Sigmoid colon (tissue), 7 donors: ENCODE measurements around the gene NUDT16L1. TPM values are rescaled to one million over a fixed set of nuclear protein-coding genes. Genes with fewer than 3 reads are reported as not detected.

Experiments used
- DNase-seq: peaks from one replicate; pipeline ENCODE4 v3.0.0-alpha.2; 2019
- H3K27ac ChIP-seq, 4 donors: fragments of 200-600 bp; sonication (generic); one replicate each; pipeline ENCODE4 v1.5.1; 2016 to 2019; ENCODE audit warnings: mild to moderate bottlenecking in 1 of 4
- H3K27me3 ChIP-seq, 3 donors: fragments of 200-600 bp; sonication (generic); one replicate each; pipeline ENCODE4 v1.5.1; 2019; ENCODE audit warnings: mild to moderate bottlenecking in 1 of 3
- H3K36me3 ChIP-seq, 4 donors: fragments of 200-600 bp; sonication (generic); one replicate each; pipeline ENCODE4 v1.5.1; 2016 to 2019
- H3K4me1 ChIP-seq, 4 donors: fragments of 200-600 bp; sonication (generic); one replicate each; pipeline ENCODE4 v1.5.1; 2017 to 2019
- H3K4me3 ChIP-seq, 4 donors: fragments of 200-600 bp; sonication (generic); one replicate each; pipeline ENCODE4 v1.5.1; 2017 to 2019; ENCODE audit warnings: mild to moderate bottlenecking in 2 of 4, moderate library complexity in 1 of 4
- H3K9me3 ChIP-seq, 4 donors: fragments of 200-600 bp in 3 of 4; sonication (generic) in 3 of 4; one replicate each; pipeline versions ENCODE4 v1.5.1 to v1.6.1; 2013 to 2019
- CTCF ChIP-seq, 4 experiments: fragments of 450-650 bp in 3 of 4; fragments of 200-600 bp in 1 of 4; IDR thresholded peaks; one replicate each; pipeline ENCODE4 v1.5.1; 2016 to 2019; ENCODE audit warnings: antibody characterized with exemption in 4 of 4, mild to moderate bottlenecking in 3 of 4, moderate library complexity in 2 of 4
- EP300 ChIP-seq, 4 donors: sonication (generic); formaldehyde crosslinking; IDR thresholded peaks; one replicate each; pipeline ENCODE4 v1.6.1; 2017; ENCODE audit warnings: antibody characterized with exemption in 4 of 4
- POLR2A ChIP-seq, 2 donors: fragments of 450-650 bp; IDR thresholded peaks; one replicate each; pipeline ENCODE4 v1.6.1; 2016; ENCODE audit warnings: antibody characterized with exemption in 2 of 2, mild to moderate bottlenecking in 2 of 2, moderate library complexity in 2 of 2
- POLR2AphosphoS5 ChIP-seq, 4 donors: sonication (generic); formaldehyde crosslinking; IDR thresholded peaks; one replicate each; pipeline ENCODE4 v1.6.1; 2017; ENCODE audit warnings: antibody characterized with exemption in 4 of 4
- WGBS, 2 donors: extraction: QIAGEN DNeasy Blood & Tissue Kit; methylation state at CpG; one replicate each; pipeline ENCODE4 v1.1.7; 2013; 5-methylcytosine and 5-hydroxymethylcytosine counted together
- intact Hi-C: fragments of 100-400 bp; cut with DNase I; formaldehyde crosslinking; loops from one replicate; pipeline ENCODE4 v1.15.1; 2023
- polyA plus RNA-seq, 3 donors: library from polyadenylated mRNA; stranded (reverse); fragments of 200-250 nt; gene quantifications; one replicate each; pipeline ENCODE4 v1.2.3, GENCODE V29; 2013
- total RNA-seq, 4 donors: library from RNA; depleted of rRNA; stranded (reverse); fragments of >200 nt; gene quantifications; one replicate each; pipeline ENCODE4 v1.1.0, GENCODE V29; 2016
- donor health status: healthy with polysubstance abuse.
- donor health status: Bipolar disorder and iron deficiency.
- donor health status: healthy.

The NUDT16L1 gene
- total and polyA plus RNA-seq, 7 donors = 16.6 to 75.1 (median 21.8) TPM

DNA sequence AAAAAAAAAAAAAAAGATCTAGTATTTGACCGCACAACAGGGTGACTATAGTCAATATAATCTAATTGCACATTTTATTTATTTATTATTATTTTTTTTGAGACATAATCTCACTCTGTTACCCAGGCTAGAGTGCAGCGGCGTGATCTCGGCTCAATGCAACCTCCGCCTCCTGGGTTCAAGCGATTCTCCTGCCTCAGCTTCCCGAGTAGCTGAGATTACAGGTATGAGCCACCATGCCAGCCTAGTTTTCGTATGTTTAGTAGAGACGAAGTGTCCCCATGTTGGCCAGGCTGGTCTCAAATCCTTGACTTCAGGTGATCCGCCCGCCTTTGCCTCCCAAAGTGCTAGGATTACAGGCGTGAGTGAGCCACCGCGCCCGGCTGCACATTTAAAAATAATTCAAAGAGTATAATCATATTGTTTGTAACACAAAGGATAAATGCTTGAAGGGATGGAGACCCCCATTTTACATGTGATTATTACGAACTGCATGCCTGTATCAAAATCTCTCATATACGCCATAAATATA lies 39.9 kb downstream of the NUDT16L1 start:
- Histone ChIP-seq H3K4me1 (peaks cover 0 to 20% (median 17%) of the 10 kb centered on the region in 4 donors), H3K27ac (peak overlapping the region; percentile 85 to 91 (median 90)), H3K4me3 (peak overlapping the region; percentile 63 to 86 (median 66)), H3K9me3 (no peaks in the 10 kb centered on the region), H3K27me3 (no peaks in the 10 kb centered on the region), H3K36me3 (peaks cover 11 to 35% (median 16%) of the 10 kb centered on the region in 4 donors)
- WGBS, 2 donors = 35 to 37% methylated on average over 17 of the region's 17 CpGs
- TF ChIP-seq POLR2A (IDR thresholded peaks at IDR 0.05) = no peak
- TF ChIP-seq CTCF (IDR thresholded peaks at IDR 0.05) = no peak
- TF ChIP-seq EP300 (IDR thresholded peaks at IDR 0.05) = no peak
- no peak for TF ChIP-seq POLR2AphosphoS5 (IDR thresholded peaks at IDR 0.05)
- intact Hi-C loops = loop anchor here (10.0 kb wide), 1 partner anchor 222 kb away; the partner anchor contains the start of gene SEC14L5
- no peak for DNase-seq

- no peak for TF ChIP-seq CTCF (IDR thresholded peaks at IDR 0.05)
- Histone ChIP-seq H3K9me3 (no peaks in the 10 kb centered on the region), H3K4me1 (peaks cover 0 to 20% (median 17%) of the 10 kb centered on the region in 4 donors), H3K27me3 (no peaks in the 10 kb centered on the region), H3K27ac (peak overlapping the region; percentile 85 to 91 (median 90)), H3K36me3 (peaks cover 8 to 30% (median 12%) of the 10 kb centered on the region in 4 donors), H3K4me3 (peak overlapping the region; percentile 63 to 86 (median 66))
- WGBS, 2 donors = 1% methylated on average over 19 of the region's 19 CpGs
- DNase-seq = peak; percentile 74
- intact Hi-C loops = loop anchor here (2.0 to 10.0 kb wide), 4 partner anchors 33 to 221 kb away; partner anchors contain the start of genes NUDT16L1, ROGDI, SEC14L5 and ZNF500
Observed at GRCh38 chr16:4733747-4734062, 40.3 kb downstream of the NUDT16L1 start.

GRCh38 chr16:4734063-4734729 lies 40.8 kb downstream of the NUDT16L1 start, which contains the start of the genes ANKS3 and DNAAF8:
Gene ANKS3, minus strand, starts transcription at chr16:4734271. Its CDS starts 4,122 bp downstream, at chr16:4730149.
Gene DNAAF8, plus strand, starts transcription at chr16:4734537. Its CDS starts 1,978 bp downstream, at chr16:4736515.
- no peaks in the 10 kb centered on the region for H3K9me3 ChIP-seq
- DNase-seq = peak; percentile 99
- no peak for TF ChIP-seq POLR2A (IDR thresholded peaks at IDR 0.05)
- TF ChIP-seq EP300 (IDR thresholded peaks at IDR 0.05) = peak in 1 of 4 donors; percentile 37
- TF ChIP-seq POLR2AphosphoS5 (IDR thresholded peaks at IDR 0.05) = peak in 3 of 4 donors; percentile 68 to 80 (median 68)
- peaks cover 4 to 25% (median 8%) of the 10 kb centered on the region in 4 donors for H3K36me3 ChIP-seq
- H3K4me1 ChIP-seq = peaks cover 0 to 20% (median 17%) of the 10 kb centered on the region in 4 donors
- H3K27ac ChIP-seq = peak within 1 kb of the TSS; percentile 85 to 91 (median 90)
- intact Hi-C loops = loop anchor here (2.0 to 10.0 kb wide), 4 partner anchors 33 to 221 kb away; partner anchors contain the start of genes NUDT16L1, ROGDI, SEC14L5 and ZNF500
- peak within 1 kb of the TSS; percentile 63 to 86 (median 66) for H3K4me3 ChIP-seq
- 0 to 1% methylated on average over 70 of the region's 70 CpGs for WGBS, 2 donors
- no peaks in the 10 kb centered on the region for H3K27me3 ChIP-seq

DNA sequence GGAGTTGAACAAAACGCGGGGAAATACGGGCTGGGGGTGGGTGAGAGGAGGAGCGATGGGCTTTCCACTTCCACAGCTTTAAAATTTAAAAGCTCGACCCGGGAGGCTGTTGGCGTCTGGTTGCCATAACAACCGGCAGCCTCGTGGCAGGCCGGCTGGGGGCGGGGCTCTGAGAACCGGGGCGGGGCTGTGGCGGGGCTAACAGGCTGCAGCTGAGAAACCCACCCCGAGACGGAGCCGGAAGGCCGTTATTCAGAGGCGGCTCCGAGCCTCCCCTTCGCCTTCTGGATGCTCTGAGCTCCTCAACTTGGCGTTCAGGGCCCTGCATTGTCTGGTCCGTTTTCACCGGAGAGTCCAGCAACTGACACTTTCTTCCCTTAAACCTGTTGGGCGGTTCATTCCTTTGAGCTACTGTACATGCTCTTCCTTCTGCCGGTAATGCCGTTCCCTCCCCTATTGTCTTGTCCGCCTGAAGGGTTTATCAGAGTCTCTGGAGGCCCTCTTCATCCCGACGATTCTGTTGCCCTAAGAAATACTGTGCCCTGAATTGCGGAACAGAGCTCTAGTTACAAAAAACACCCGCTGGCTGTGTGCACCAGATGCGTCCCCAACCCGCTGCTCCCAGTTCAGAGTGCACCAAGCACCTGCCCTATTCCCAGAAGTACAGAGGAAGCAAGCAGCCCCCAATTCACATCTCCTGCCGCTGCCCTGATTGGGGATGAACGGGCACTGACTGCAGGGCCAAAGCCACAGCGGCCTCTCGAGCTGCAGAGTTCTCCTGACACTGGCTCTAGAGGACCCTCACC lies 41.6 kb downstream of the NUDT16L1 start:
- Histone ChIP-seq H3K4me1 (peaks cover 0 to 20% (median 17%) of the 10 kb centered on the region in 4 donors), H3K36me3 (peaks cover 0 to 18% (median 5%) of the 10 kb centered on the region in 4 donors), H3K4me3 (peak overlapping the region; percentile 63 to 86 (median 66)), H3K27ac (peak overlapping the region; percentile 85 to 91 (median 90)), H3K27me3 (no peaks in the 10 kb centered on the region), H3K9me3 (no peaks in the 10 kb centered on the region)
- intact Hi-C loops = loop anchor here (2.0 to 10.0 kb wide), 4 partner anchors 32 to 220 kb away; partner anchors contain the start of genes NUDT16L1, ROGDI, SEC14L5 and ZNF500
- DNase-seq = peak; percentile 94
- 6 to 7% methylated on average over 38 of the region's 38 CpGs for WGBS, 2 donors
- TF ChIP-seq POLR2AphosphoS5 (IDR thresholded peaks at IDR 0.05) (peak in 1 of 4 donors; percentile 11), EP300 (IDR thresholded peaks at IDR 0.05) (no peak), POLR2A (IDR thresholded peaks at IDR 0.05) (no peak), CTCF (IDR thresholded peaks at IDR 0.05) (no peak)
